ENCODE results near the gene GOT1.

Gene GOT1

GRCh38 chr10:99432881-99433280 lies 2.5 kb upstream of the GOT1 start:
- FAIRE-seq, result no peak

- FAIRE-seq, result no peak
Observed at GRCh38 chr10:99432047-99432446, 1.6 kb upstream of the GOT1 start.

GRCh38 chr10:99431190-99431760 lies 851 bp upstream of the GOT1 start:
- FAIRE-seq, result no peak

GRCh38 chr10:99430116-99430450 lies 341 bp downstream of the GOT1 start:
- FAIRE-seq, result no peak

- FAIRE-seq, result no peak
Observed at GRCh38 chr10:99429517-99430095, 818 bp downstream of the GOT1 start.

- FAIRE-seq, result no peak
Observed at GRCh38 chr10:99427566-99428190, 2.7 kb downstream of the GOT1 start.

- FAIRE-seq, result no peak
Observed at GRCh38 chr10:99426689-99427088, 3.7 kb downstream of the GOT1 start.

GRCh38 chr10:99425204-99425603 lies 5.2 kb downstream of the GOT1 start:
- no peak for FAIRE-seq

GRCh38 chr10:99424656-99425055 lies 5.8 kb downstream of the GOT1 start:
- FAIRE-seq, result no peak

GRCh38 chr10:99422529-99423096 lies 7.8 kb downstream of the GOT1 start:
- FAIRE-seq, result no peak

- no peak for FAIRE-seq
Observed at GRCh38 chr10:99421233-99421739, 9.1 kb downstream of the GOT1 start.

GRCh38 chr10:99419688-99420087 lies 10.7 kb downstream of the GOT1 start:
- FAIRE-seq, result no peak

- no peak for FAIRE-seq
Observed at GRCh38 chr10:99418910-99419624, 11.4 kb downstream of the GOT1 start.

GRCh38 chr10:99412099-99412498 lies 18.3 kb downstream of the GOT1 start:
- FAIRE-seq, result no peak

GRCh38 chr10:99411546-99411945 lies 18.9 kb downstream of the GOT1 start:
- FAIRE-seq, result no peak

- FAIRE-seq, result no peak
Observed at GRCh38 chr10:99410876-99411275, 19.5 kb downstream of the GOT1 start.

GRCh38 chr10:99410146-99410545 lies 20.3 kb downstream of the GOT1 start:
- no peak for FAIRE-seq

GRCh38 chr10:99406149-99406548 lies 24.3 kb downstream of the GOT1 start:
- FAIRE-seq, result no peak

- no peak for FAIRE-seq
Observed at GRCh38 chr10:99403674-99404073, 26.8 kb downstream of the GOT1 start.

GRCh38 chr10:99399664-99400063 lies 30.8 kb downstream of the GOT1 start:
- no peak for FAIRE-seq

GRCh38 chr10:99396471-99396870 lies 34.0 kb downstream of the GOT1 start:
- FAIRE-seq, result no peak

- no peak for FAIRE-seq
Observed at GRCh38 chr10:99395750-99396445, 34.5 kb downstream of the GOT1 start.
